ENCODE results near the gene TAPT1.
A peak's percentile ranks its signal among the peaks of the same experiment; 100 is the strongest.

- TF ChIP-seq, protein P1, sequence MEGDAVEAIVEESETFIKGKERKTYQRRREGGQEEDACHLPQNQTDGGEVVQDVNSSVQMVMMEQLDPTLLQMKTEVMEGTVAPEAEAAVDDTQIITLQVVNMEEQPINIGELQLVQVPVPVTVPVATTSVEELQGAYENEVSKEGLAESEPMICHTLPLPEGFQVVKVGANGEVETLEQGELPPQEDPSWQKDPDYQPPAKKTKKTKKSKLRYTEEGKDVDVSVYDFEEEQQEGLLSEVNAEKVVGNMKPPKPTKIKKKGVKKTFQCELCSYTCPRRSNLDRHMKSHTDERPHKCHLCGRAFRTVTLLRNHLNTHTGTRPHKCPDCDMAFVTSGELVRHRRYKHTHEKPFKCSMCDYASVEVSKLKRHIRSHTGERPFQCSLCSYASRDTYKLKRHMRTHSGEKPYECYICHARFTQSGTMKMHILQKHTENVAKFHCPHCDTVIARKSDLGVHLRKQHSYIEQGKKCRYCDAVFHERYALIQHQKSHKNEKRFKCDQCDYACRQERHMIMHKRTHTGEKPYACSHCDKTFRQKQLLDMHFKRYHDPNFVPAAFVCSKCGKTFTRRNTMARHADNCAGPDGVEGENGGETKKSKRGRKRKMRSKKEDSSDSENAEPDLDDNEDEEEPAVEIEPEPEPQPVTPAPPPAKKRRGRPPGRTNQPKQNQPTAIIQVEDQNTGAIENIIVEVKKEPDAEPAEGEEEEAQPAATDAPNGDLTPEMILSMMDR (IDR thresholded peaks at IDR 0.05; ENCODE audit: insufficient read depth, low read depth, low read length), result peak; percentile 42
- TF ChIP-seq EZH2 (IDR thresholded peaks at IDR 0.05; ENCODE audit: insufficient read depth, low read length), result no peak
Observed at GRCh38 chr4:16196482-16197393, 29.5 kb downstream of the TAPT1 start.
